Measurements from ENCODE around the gene ZBTB17.

- TF ChIP-seq CTCF (IDR thresholded peaks at IDR 0.05) (no peak), ZFX (IDR thresholded peaks at IDR 0.05; ENCODE audit: borderline replicate concordance) (no peak)
Measured at GRCh38 chr1:15943328-15943991, 32.4 kb downstream of the ZBTB17 start.
